Hepatocyte (in vitro differentiated cells): ENCODE measurements around the gene DNAAF9. TPM values are rescaled to one million over a fixed set of nuclear protein-coding genes. Genes with fewer than 3 reads are reported as not detected.
"Not testable (repeated sequence)": the region's sequence is repeated elsewhere in the genome, so short reads cannot be mapped to it uniquely, and the experiment has no call there.

Experiments used
- DNase-seq: peaks from one replicate; pipeline ENCODE4 v3.0.0-alpha.2; 2016; ENCODE audit warnings: low spot score
- H2AFZ ChIP-seq: fragments of 200-600 bp; sonication (generic); 2 replicates; pipeline ENCODE4 v1.6.0; 2016; ENCODE audit warnings: antibody characterized with exemption, mild to moderate bottlenecking
- H3K27ac ChIP-seq: fragments of 200-600 bp; sonication (generic); 2 replicates; pipeline ENCODE4 v1.5.1; 2016; ENCODE audit warnings: mild to moderate bottlenecking
- H3K27me3 ChIP-seq: fragments of 200-600 bp; sonication (generic); 2 replicates; pipeline ENCODE4 v1.6.1; 2016
- H3K36me3 ChIP-seq: fragments of 200-600 bp; sonication (generic); replicated peaks from 2 replicates; pipeline ENCODE4 v1.5.1; 2016; ENCODE audit warnings: low read depth; ENCODE audit not compliant: insufficient read depth
- H3K4me1 ChIP-seq: fragments of 200-600 bp; sonication (generic); 2 replicates; pipeline ENCODE4 v1.5.1; 2016; ENCODE audit warnings: mild to moderate bottlenecking, moderate library complexity; ENCODE audit not compliant: insufficient read depth
- H3K4me2 ChIP-seq: fragments of 200-600 bp; sonication (generic); 2 replicates; pipeline ENCODE4 v1.6.0; 2016
- H3K4me3 ChIP-seq: fragments of 200-600 bp; sonication (generic); 2 replicates; pipeline ENCODE4 v1.5.1; 2016; ENCODE audit warnings: mild to moderate bottlenecking
- H3K79me2 ChIP-seq: fragments of 200-600 bp; sonication (generic); 2 replicates; pipeline ENCODE4 v1.6.0; 2017; ENCODE audit warnings: mild to moderate bottlenecking
- H3K9me2 ChIP-seq: fragments of 200-600 bp; sonication (generic); replicated peaks from 2 replicates; pipeline ENCODE4 v1.6.0; 2017; ENCODE audit warnings: mild to moderate bottlenecking; ENCODE audit not compliant: insufficient read depth
- H3K9me3 ChIP-seq: fragments of 200-600 bp; sonication (generic); 2 replicates; pipeline ENCODE4 v1.5.1; 2016; ENCODE audit warnings: low read depth, mild to moderate bottlenecking
- H4K20me1 ChIP-seq: fragments of 200-600 bp; sonication (generic); 2 replicates; pipeline ENCODE4 v1.6.0; 2016; ENCODE audit warnings: mild to moderate bottlenecking; ENCODE audit not compliant: insufficient read depth, poor library complexity, severe bottlenecking
- CTCF ChIP-seq: fragments of 200-600 bp; sonication (generic); IDR thresholded peaks from 2 replicates; pipeline ENCODE4 v1.5.1; 2016; ENCODE audit warnings: antibody characterized with exemption, mild to moderate bottlenecking; ENCODE audit not compliant: poor library complexity
- EZH2 ChIP-seq: fragments of 200-600 bp; sonication (generic); IDR thresholded peaks from 2 replicates; pipeline ENCODE4 v1.6.1; 2016; ENCODE audit warnings: antibody characterized with exemption, mild to moderate bottlenecking, borderline replicate concordance
- EZH2phosphoT487 ChIP-seq: fragments of 200-600 bp; sonication (generic); IDR thresholded peaks from one replicate; pipeline ENCODE4 v1.6.1; 2018; ENCODE audit warnings: antibody characterized with exemption, mild to moderate bottlenecking, low read depth, moderate library complexity; ENCODE audit not compliant: unreplicated experiment, severe bottlenecking
- WGBS: methylation state at CpG from one replicate; pipeline ENCODE4 v1.1.6; 2016; ENCODE audit warnings: low lambda C conversion rate; ENCODE audit errors: missing lambda C conversion rate; 5-methylcytosine and 5-hydroxymethylcytosine counted together
- polyA plus RNA-seq: library from polyadenylated mRNA; unstranded; fragments of >200 nt; fragmentation: Nextera tagmentation; extraction: Ambion mirVana; gene quantifications from 2 replicates; pipeline ENCODE4 v1.2.1, GENCODE V29; 2016
- total RNA-seq: library from RNA; depleted of rRNA; stranded (reverse); fragments of >200 nt; gene quantifications from 2 replicates; pipeline ENCODE4 v1.2.3, GENCODE V29; 2014

The DNAAF9 gene
- total and polyA plus RNA-seq, 2 experiments from 2014 or later: 4.7 to 11.9 TPM

DNA sequence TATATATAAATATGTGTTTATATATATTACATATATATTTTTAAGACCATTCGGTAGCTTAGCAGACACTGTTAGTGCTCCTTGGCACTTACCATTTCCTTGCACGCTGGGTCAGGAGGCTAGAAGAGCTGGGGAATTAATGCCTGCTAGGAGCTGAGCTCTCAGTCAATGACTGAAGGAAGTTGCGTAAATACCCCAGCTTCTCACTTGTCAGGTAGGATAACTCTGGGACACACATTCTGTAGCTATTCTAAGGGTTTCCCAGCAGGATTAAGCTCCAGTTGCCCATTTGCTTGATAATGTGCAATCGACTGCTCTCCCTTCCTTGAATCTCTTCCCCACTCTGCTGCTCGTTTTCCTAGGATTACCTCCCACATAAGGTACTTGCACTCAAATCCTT, 15.7 kb upstream of the DNAAF9 start:
- Histone ChIP-seq H3K4me3 (no peak overlapping the region), H3K9me3 (no peaks in the 10 kb centered on the region), H3K4me2 (no peak overlapping the region), H3K27me3 (no peaks in the 10 kb centered on the region), H3K36me3 (no peaks in the 10 kb centered on the region), H4K20me1 (no peaks in the 10 kb centered on the region), H2AFZ (no peak overlapping the region), H3K79me2 (no peaks in the 10 kb centered on the region), H3K27ac (no peak overlapping the region), H3K9me2 (no peaks in the 10 kb centered on the region), H3K4me1 (no peaks in the 10 kb centered on the region)
- DNase-seq: no peak
- 52% methylated on average over 5 of the region's 5 CpGs for WGBS
- no peak for TF ChIP-seq EZH2phosphoT487
- TF ChIP-seq EZH2: no peak
- no peak for TF ChIP-seq CTCF

- no peak for DNase-seq
- H3K79me2 ChIP-seq: no peaks in the 10 kb centered on the region
- no peaks in the 10 kb centered on the region for H3K9me3 ChIP-seq
- no peaks in the 10 kb centered on the region for H4K20me1 ChIP-seq
- H3K9me2 ChIP-seq: no peaks in the 10 kb centered on the region
- 77% methylated on average over 6 of the region's 6 CpGs for WGBS
- no peaks in the 10 kb centered on the region for H3K27me3 ChIP-seq
- no peak overlapping the region for H2AFZ ChIP-seq
- no peak overlapping the region for H3K4me3 ChIP-seq
- no peak overlapping the region for H3K27ac ChIP-seq
- no peak overlapping the region for H3K4me2 ChIP-seq
- H3K4me1 ChIP-seq: no peaks in the 10 kb centered on the region
- H3K36me3 ChIP-seq: no peaks in the 10 kb centered on the region
- TF ChIP-seq CTCF: no peak
- no peak for TF ChIP-seq EZH2phosphoT487
- no peak for TF ChIP-seq EZH2
These were observed 14.5 kb upstream of the DNAAF9 start for GRCh38 chr20:3421985-3422384.

GRCh38 chr20:3420211-3420707, 12.8 kb upstream of the DNAAF9 start:
- Histone ChIP-seq H2AFZ (no peak overlapping the region), H3K4me2 (no peak overlapping the region), H3K27me3 (no peaks in the 10 kb centered on the region), H3K4me1 (no peaks in the 10 kb centered on the region), H3K4me3 (no peak overlapping the region), H3K36me3 (no peaks in the 10 kb centered on the region), H3K79me2 (no peaks in the 10 kb centered on the region), H4K20me1 (no peaks in the 10 kb centered on the region), H3K27ac (no peak overlapping the region), H3K9me2 (no peaks in the 10 kb centered on the region), H3K9me3 (no peaks in the 10 kb centered on the region)
- 85% methylated on average over 3 of the region's 3 CpGs for WGBS
- no peak for TF ChIP-seq CTCF
- no peak for TF ChIP-seq EZH2
- no peak for TF ChIP-seq EZH2phosphoT487
- DNase-seq: no peak

DNA sequence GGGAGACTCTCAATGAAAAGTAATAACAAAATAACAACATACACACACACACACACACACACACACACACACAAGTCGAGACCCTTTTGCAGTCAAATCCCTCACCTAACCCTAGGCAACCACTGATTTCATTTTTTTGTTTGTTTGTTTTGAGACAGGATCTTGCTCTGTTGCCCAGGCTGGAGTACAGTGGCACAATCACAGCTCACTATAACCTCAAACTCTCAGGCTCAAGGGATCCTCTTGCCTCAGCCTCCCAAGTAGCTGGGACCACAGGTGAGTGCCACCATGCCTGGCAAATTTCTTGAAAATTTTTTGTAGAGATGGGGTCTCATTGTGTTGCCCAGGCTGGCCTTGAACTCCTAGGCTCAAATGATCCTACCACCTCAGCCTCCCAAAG, 10.7 kb upstream of the DNAAF9 start:
- H2AFZ ChIP-seq, H3K9me2 ChIP-seq, H3K4me1 ChIP-seq, H3K36me3 ChIP-seq, H3K4me3 ChIP-seq, H3K27ac ChIP-seq, H3K27me3 ChIP-seq, H3K4me2 ChIP-seq, H3K79me2 ChIP-seq, H4K20me1 ChIP-seq, H3K9me3 ChIP-seq, DNase-seq: not testable (repeated sequence)
- 94% methylated on average over 1 of the region's 1 CpG for WGBS
